NB4 (cell line): Measurements from ENCODE around the gene CREB3L2.
A peak's percentile ranks its signal among the peaks of the same experiment; 100 is the strongest.

ENCODE experiments used
- DNase-seq: peaks from one replicate; pipeline ENCODE4 v3.0.0; 2010; ENCODE audit warnings: low read depth
- H3K4me3 ChIP-seq: one replicate; pipeline ENCODE4 v1.5.1; 2011; ENCODE audit warnings: mild to moderate bottlenecking, low read depth, low read length, moderate library complexity
- MYC ChIP-seq: IDR thresholded peaks from 2 replicates; pipeline ENCODE4 v1.6.1; 2011; ENCODE audit warnings: low read depth, low read length
- POLR2A ChIP-seq: IDR thresholded peaks from 2 replicates; pipeline ENCODE4 v1.6.1; 2011; ENCODE audit warnings: mild to moderate bottlenecking; ENCODE audit not compliant: insufficient read length; ENCODE audit errors: extremely low read depth
- TF ChIP-seq, protein P1 (sequence below): IDR thresholded peaks from one replicate; pipeline ENCODE4 v1.5.1; 2012; ENCODE audit warnings: low read depth, low read length
- TF ChIP-seq, protein P2 (sequence below): IDR thresholded peaks from 2 replicates; pipeline ENCODE4 v1.6.1; 2011; ENCODE audit warnings: low read depth, low read length

CREB3L2 gene

DNA sequence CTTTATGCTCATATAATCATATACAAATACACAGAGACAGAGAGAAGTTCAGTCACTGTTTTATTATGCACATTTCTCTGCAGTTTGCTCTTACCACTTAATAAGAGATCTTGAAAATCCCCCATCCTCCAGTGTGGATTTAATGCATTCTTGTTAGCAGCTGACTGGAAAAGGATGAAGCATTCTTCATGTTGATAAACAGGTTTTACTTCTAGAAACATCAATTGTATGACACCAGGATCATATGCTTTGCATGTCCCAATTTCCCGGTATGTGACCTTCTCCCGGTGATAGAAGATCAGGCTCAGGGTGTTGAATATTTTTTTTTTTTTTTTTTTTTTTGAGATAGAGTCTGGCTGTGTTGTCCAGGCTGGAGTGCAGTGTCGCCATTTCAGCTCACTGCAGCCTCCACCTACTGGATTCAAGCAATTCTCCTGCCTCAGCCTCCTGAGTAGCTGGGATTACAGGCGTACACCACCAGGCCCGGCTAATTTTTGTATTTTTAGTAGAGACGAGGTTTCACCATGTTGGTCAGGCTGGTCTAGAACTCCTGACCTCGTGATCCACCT lies 6.2 kb upstream of the CREB3L2 start:
- no peak overlapping the region for H3K4me3 ChIP-seq
- no peak for DNase-seq
- no peak for TF ChIP-seq MYC
- TF ChIP-seq, protein P1, sequence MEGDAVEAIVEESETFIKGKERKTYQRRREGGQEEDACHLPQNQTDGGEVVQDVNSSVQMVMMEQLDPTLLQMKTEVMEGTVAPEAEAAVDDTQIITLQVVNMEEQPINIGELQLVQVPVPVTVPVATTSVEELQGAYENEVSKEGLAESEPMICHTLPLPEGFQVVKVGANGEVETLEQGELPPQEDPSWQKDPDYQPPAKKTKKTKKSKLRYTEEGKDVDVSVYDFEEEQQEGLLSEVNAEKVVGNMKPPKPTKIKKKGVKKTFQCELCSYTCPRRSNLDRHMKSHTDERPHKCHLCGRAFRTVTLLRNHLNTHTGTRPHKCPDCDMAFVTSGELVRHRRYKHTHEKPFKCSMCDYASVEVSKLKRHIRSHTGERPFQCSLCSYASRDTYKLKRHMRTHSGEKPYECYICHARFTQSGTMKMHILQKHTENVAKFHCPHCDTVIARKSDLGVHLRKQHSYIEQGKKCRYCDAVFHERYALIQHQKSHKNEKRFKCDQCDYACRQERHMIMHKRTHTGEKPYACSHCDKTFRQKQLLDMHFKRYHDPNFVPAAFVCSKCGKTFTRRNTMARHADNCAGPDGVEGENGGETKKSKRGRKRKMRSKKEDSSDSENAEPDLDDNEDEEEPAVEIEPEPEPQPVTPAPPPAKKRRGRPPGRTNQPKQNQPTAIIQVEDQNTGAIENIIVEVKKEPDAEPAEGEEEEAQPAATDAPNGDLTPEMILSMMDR = no peak
- TF ChIP-seq, protein P2, sequence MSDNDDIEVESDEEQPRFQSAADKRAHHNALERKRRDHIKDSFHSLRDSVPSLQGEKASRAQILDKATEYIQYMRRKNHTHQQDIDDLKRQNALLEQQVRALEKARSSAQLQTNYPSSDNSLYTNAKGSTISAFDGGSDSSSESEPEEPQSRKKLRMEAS = no peak
- TF ChIP-seq POLR2A = no peak

DNA sequence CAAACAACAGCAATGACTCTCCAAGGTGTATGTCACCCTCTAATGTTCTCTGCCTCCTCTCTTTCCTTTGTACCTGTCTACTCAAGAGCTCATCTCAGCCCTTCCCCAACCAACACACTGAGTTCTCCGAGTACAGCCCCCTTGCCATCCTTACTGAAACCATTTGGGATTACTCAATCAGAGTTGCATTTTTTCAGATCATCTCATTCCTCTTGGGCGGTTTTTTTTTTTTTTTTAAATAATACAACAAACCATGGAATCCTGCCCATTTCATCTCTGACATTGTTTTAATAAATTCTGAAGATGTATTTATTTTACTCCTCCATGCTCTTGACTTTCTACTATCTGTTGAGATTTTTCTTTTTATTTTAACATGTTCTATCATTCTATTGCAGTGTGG lies 4.2 kb upstream of the CREB3L2 start:
- TF ChIP-seq, protein P2 = no peak
- no peak for TF ChIP-seq MYC
- TF ChIP-seq POLR2A = no peak
- TF ChIP-seq, protein P1 = no peak
- DNase-seq = no peak
- no peak overlapping the region for H3K4me3 ChIP-seq

DNA sequence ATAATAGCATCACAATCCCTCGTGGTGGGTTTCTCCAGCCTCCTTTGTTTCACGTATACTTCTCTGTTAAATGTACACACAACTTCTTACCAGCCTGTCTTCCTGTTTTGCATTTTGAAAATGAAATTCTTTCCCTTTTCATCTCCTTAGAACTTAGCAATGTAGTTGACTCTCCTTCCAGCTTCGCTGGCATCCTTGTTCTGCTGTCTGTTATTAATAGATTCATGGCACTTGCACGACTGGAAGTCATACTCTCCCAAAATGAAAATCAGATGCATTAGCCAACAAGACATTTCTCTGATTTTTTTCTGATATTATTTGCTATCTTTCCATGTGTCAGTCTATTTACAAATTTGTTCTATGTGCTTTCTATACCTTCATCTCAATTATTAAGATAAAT lies 3.0 kb upstream of the CREB3L2 start:
- TF ChIP-seq, protein P1 = no peak
- DNase-seq = no peak
- H3K4me3 ChIP-seq = no peak overlapping the region

DNA sequence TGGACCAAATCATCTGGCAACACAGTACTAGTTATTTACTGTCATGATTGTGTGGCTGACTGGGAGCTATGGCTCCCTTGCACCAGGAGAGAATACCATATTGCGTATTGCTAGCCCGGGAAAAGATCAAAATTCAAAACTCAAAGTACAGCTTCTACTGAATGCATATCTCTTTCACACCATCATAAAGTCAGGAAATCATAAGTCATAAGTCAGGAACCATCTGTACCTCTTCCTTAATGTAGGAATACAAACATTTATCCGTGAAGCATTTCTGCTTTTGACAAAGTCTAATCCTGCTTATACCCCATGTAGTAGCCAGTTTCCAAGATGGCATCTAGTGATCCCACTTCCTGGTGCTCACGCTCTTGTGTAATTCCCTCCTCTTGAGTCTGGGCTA lies 2.2 kb upstream of the CREB3L2 start:
- DNase-seq = no peak
- TF ChIP-seq MYC (no peak), POLR2A (no peak)
- TF ChIP-seq, protein P1 = no peak
- TF ChIP-seq, protein P2 = no peak

DNA sequence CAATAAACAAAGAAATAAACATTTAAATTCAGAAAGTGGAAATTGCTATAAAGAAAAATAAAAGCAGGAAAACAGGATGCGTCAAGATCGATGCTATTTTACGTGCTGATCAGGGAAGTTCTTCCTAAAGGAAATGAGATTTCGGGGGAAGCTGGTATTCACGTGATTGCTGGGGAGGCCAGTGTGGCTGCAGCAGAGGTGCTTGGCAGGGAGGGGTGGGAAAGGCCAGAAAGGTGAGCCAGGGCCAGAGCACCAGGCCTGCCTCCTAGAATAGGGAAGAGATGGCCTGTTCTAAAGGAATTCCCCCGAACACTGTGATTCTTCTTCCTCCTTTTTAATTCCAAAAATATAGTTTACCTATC lies 923 bp upstream of the CREB3L2 start:
- no peak for DNase-seq
- H3K4me3 ChIP-seq = peak overlapping the region; percentile 50
- TF ChIP-seq MYC = no peak
- TF ChIP-seq, protein P1 = no peak
- TF ChIP-seq, protein P2 = no peak

More for the DNA sequence above, 2.2 kb upstream of the CREB3L2 start:
- H3K4me3 ChIP-seq = no peak overlapping the region
